Mesodermal cell (in vitro differentiated cells): ENCODE results near the gene CERS6.

Experiments
- H3K27ac ChIP-seq: 2 replicates; pipeline ENCODE4 v1.7.0; 2013; ENCODE audit warnings: mild to moderate bottlenecking, low read depth, low read length, moderate library complexity; ENCODE audit not compliant: severe bottlenecking
- H3K36me3 ChIP-seq: 2 replicates; pipeline ENCODE4 v1.7.1; 2013; ENCODE audit warnings: mild to moderate bottlenecking, low read length, moderate library complexity; ENCODE audit not compliant: control insufficient read depth, insufficient read depth
- H3K4me1 ChIP-seq: one replicate; pipeline ENCODE4 v1.7.1; 2013; ENCODE audit warnings: mild to moderate bottlenecking, low read length; ENCODE audit not compliant: insufficient read depth, control insufficient read depth, poor library complexity, severe bottlenecking
- H3K4me3 ChIP-seq: 2 replicates; pipeline ENCODE4 v1.7.0; 2013; ENCODE audit warnings: low read length, control low read depth, mild to moderate bottlenecking; ENCODE audit not compliant: insufficient read depth, poor library complexity, severe bottlenecking; ENCODE audit errors: extremely low read depth
- H3K9me3 ChIP-seq: 2 replicates; pipeline ENCODE4 v1.7.1; 2013; ENCODE audit warnings: mild to moderate bottlenecking, low read length, moderate library complexity; ENCODE audit not compliant: control insufficient read depth
- WGBS, 2 experiments: methylation state at CpG; one replicate each; pipeline ENCODE4 v1.1.5; 2013; ENCODE audit warnings: missing lambda C conversion rate in 2 of 2; ENCODE audit not compliant: insufficient coverage in 2 of 2; 5-methylcytosine and 5-hydroxymethylcytosine counted together

Gene CERS6

GRCh38 chr2:168457190-168457895 lies 1.3 kb downstream of the CERS6 start:
- H3K27ac ChIP-seq, result no peak overlapping the region
- peak overlapping the region; percentile 77 for H3K4me3 ChIP-seq
- peaks cover 4% of the 10 kb centered on the region for H3K9me3 ChIP-seq
- 17 to 18% methylated on average over 9 to 13 of the region's 17 CpGs for WGBS, 2 experiments
- H3K36me3 ChIP-seq, result no peaks in the 10 kb centered on the region
- no peaks in the 10 kb centered on the region for H3K4me1 ChIP-seq

- no peak overlapping the region for H3K4me3 ChIP-seq
These were observed 2.1 kb downstream of the CERS6 start for GRCh38 chr2:168458139-168458538.

GRCh38 chr2:168459256-168459655 lies 3.2 kb downstream of the CERS6 start:
- Histone ChIP-seq H3K9me3 (peaks cover 1% of the 10 kb centered on the region), H3K4me3 (no peak overlapping the region), H3K4me1 (no peaks in the 10 kb centered on the region), H3K36me3 (no peaks in the 10 kb centered on the region), H3K27ac (no peak overlapping the region)
- 100% methylated on average over 1 of the region's 4 CpGs for WGBS, 2 experiments

More at GRCh38 chr2:168458139-168458538, 2.1 kb downstream of the CERS6 start:
- WGBS, 2 experiments, result 100% methylated on average over 1 of the region's 1 CpG; no CpG with 5 or more reads in 1 of the 2 experiments
- H3K9me3 ChIP-seq, result peaks cover 4% of the 10 kb centered on the region
- H3K4me1 ChIP-seq, result no peaks in the 10 kb centered on the region
- H3K36me3 ChIP-seq, result no peaks in the 10 kb centered on the region
- H3K27ac ChIP-seq, result no peak overlapping the region

- Histone ChIP-seq H3K4me3 (no peak overlapping the region), H3K36me3 (no peaks in the 10 kb centered on the region), H3K9me3 (no peaks in the 10 kb centered on the region), H3K27ac (peak overlapping the region; percentile 12), H3K4me1 (no peaks in the 10 kb centered on the region)
- WGBS, 2 experiments, result 100% methylated on average over 1 of the region's 2 CpGs; no CpG with 5 or more reads in 1 of the 2 experiments
These were observed 4.5 kb downstream of the CERS6 start for GRCh38 chr2:168460571-168460970.

GRCh38 chr2:168461178-168461941 lies 5.3 kb downstream of the CERS6 start:
- H3K4me1 ChIP-seq, result no peaks in the 10 kb centered on the region
- no peak overlapping the region for H3K27ac ChIP-seq
- no peak overlapping the region for H3K4me3 ChIP-seq
- H3K9me3 ChIP-seq, result no peaks in the 10 kb centered on the region
- 90% methylated on average over 2 of the region's 2 CpGs; no CpG with 5 or more reads in 1 of the 2 experiments for WGBS, 2 experiments
- H3K36me3 ChIP-seq, result no peaks in the 10 kb centered on the region

GRCh38 chr2:168461942-168462331 lies 5.9 kb downstream of the CERS6 start:
- Histone ChIP-seq H3K4me1 (peaks cover 3% of the 10 kb centered on the region), H3K27ac (no peak overlapping the region), H3K4me3 (no peak overlapping the region), H3K36me3 (no peaks in the 10 kb centered on the region), H3K9me3 (no peaks in the 10 kb centered on the region)
- WGBS, 2 experiments, result no CpG with 5 or more reads among the region's 2 CpGs

- 89 to 100% methylated on average over 1 of the region's 2 CpGs for WGBS, 2 experiments
- Histone ChIP-seq H3K27ac (no peak overlapping the region), H3K9me3 (no peaks in the 10 kb centered on the region), H3K4me3 (no peak overlapping the region), H3K4me1 (peaks cover 3% of the 10 kb centered on the region), H3K36me3 (no peaks in the 10 kb centered on the region)
These were observed 6.5 kb downstream of the CERS6 start for GRCh38 chr2:168462543-168463045.

GRCh38 chr2:168465594-168465993 lies 9.5 kb downstream of the CERS6 start:
- H3K4me3 ChIP-seq, result no peak overlapping the region

GRCh38 chr2:168466190-168466737 lies 10.2 kb downstream of the CERS6 start:
- peak overlapping the region; percentile 1 for H3K27ac ChIP-seq
- H3K36me3 ChIP-seq, result no peaks in the 10 kb centered on the region
- H3K9me3 ChIP-seq, result no peaks in the 10 kb centered on the region
- no peak overlapping the region for H3K4me3 ChIP-seq
- WGBS, 2 experiments, result 100% methylated on average over 1 of the region's 2 CpGs; no CpG with 5 or more reads in 1 of the 2 experiments
- peaks cover 9% of the 10 kb centered on the region for H3K4me1 ChIP-seq

More at GRCh38 chr2:168465594-168465993, 9.5 kb downstream of the CERS6 start:
- Histone ChIP-seq H3K4me1 (peaks cover 5% of the 10 kb centered on the region), H3K9me3 (no peaks in the 10 kb centered on the region), H3K27ac (no peak overlapping the region), H3K36me3 (no peaks in the 10 kb centered on the region)

GRCh38 chr2:168466834-168467565 lies 10.9 kb downstream of the CERS6 start:
- peak overlapping the region; percentile 1 for H3K27ac ChIP-seq
- no peaks in the 10 kb centered on the region for H3K36me3 ChIP-seq
- H3K9me3 ChIP-seq, result no peaks in the 10 kb centered on the region
- H3K4me1 ChIP-seq, result peaks cover 9% of the 10 kb centered on the region
- no peak overlapping the region for H3K4me3 ChIP-seq
- 20 to 100% methylated on average over 1 of the region's 3 CpGs for WGBS, 2 experiments
